Measurements from ENCODE around the gene EMD.

Gene EMD

DNA sequence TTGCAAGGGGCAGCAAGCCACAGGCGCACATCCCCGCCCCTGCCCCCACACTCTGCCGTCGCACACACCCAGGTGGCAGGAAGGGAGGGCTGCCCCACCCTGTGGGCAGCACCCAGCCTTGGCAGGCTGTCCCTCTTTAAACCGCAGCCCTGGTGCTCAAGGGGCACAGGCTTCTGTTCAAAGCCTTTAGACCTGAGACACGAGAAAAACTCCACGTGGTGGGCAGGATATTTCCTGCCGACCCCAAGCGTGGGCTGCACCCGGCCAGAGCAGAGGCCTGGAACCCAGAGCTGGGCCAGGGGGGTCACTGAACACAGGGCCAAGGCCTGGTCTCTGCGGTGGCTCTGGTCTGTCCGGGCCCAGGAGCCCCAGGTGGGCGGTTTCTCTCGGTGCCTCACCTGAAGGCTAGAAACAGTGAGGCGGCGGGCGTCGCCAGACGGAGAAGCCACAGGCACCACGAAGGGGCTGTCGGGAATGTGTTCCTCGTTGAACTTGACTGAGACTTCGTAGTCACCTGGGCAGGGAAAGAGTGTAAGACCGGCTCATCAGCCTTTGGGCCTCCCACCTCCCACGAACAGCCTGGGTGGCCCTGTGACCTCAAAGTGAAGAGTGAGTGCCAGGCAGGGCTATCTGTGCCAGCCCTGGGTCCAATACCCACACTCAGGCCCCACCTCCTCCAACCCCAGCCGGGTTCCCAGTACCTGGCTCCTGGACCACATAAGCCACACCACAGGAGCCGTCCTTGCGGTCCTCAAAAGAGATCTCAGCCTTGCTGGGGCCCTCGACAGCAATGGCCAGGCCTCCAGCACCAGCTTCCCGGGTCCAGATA, 27.7 kb upstream of the EMD start:
- H3K4me3 ChIP-seq (ENCODE audit: low read depth, low read length): no peak overlapping the region
- H3K36me3 ChIP-seq (replicated peaks): peaks cover 82% of the 10 kb centered on the region
- no peak overlapping the region for H3K27ac ChIP-seq

DNA sequence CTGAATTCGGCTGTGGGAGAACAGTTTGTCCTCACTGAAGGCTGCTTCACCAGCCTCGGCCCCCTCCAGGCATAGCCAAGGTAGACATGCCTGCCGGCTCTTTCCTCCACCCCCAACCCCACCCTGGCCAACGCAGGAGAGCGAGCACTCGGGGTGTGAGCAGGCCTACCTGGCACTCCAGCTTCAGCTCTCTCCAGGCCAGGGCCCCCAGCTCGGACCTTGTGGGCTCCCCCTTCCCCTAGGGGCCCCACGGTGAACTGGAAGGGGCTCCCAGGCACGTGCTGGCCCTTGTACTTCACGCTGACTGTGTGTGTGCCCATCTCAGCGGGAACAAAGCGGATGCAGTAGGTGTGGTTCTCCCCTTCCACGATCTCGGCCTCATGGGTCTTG, 27.1 kb upstream of the EMD start:
- Histone ChIP-seq H3K27me3 (replicated peaks) (no peaks in the 10 kb centered on the region), H3K27ac (no peak overlapping the region), H3K36me3 (replicated peaks) (peaks cover 89% of the 10 kb centered on the region), H3K4me3 (ENCODE audit: low read depth, low read length) (no peak overlapping the region)
- in situ Hi-C loops (cut with HindIII; ENCODE audit: low pct_ligation_motif_present, low sequenced_read_pairs): no loop called here
- TF ChIP-seq, protein P1, sequence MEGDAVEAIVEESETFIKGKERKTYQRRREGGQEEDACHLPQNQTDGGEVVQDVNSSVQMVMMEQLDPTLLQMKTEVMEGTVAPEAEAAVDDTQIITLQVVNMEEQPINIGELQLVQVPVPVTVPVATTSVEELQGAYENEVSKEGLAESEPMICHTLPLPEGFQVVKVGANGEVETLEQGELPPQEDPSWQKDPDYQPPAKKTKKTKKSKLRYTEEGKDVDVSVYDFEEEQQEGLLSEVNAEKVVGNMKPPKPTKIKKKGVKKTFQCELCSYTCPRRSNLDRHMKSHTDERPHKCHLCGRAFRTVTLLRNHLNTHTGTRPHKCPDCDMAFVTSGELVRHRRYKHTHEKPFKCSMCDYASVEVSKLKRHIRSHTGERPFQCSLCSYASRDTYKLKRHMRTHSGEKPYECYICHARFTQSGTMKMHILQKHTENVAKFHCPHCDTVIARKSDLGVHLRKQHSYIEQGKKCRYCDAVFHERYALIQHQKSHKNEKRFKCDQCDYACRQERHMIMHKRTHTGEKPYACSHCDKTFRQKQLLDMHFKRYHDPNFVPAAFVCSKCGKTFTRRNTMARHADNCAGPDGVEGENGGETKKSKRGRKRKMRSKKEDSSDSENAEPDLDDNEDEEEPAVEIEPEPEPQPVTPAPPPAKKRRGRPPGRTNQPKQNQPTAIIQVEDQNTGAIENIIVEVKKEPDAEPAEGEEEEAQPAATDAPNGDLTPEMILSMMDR (IDR thresholded peaks at IDR 0.05; ENCODE audit: low read depth, low read length, missing control alignments): no peak
- DNase-seq: no peak

More for the DNA sequence above, 27.7 kb upstream of the EMD start:
- in situ Hi-C loops (cut with HindIII; ENCODE audit: low pct_ligation_motif_present, low sequenced_read_pairs): no loop called here
- H3K27me3 ChIP-seq (replicated peaks): no peaks in the 10 kb centered on the region
- TF ChIP-seq, protein P1 (IDR thresholded peaks at IDR 0.05; ENCODE audit: low read depth, low read length, missing control alignments): no peak
- DNase-seq: no peak

DNA sequence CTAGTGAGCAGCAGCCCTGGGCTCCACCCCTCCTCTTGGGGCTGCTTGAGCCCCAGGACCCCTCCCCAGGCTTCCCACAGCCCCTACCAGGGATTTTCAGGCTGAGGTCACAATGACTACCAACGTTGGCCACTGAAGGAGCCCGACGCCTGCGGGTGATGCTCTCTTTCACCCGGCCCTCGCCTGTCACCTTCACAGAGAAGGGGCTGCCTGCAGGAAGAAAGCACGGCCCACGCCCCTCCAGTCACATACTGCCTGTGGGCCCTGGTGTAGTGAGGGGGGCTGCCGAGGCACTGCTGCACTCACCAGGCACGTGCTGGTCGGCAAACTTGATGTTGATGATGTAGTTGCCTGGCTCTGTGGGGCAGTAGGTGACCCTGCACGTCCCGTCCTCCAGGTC, 26.6 kb upstream of the EMD start:
- no peaks in the 10 kb centered on the region for H3K27me3 ChIP-seq (replicated peaks)
- in situ Hi-C loops (cut with HindIII; ENCODE audit: low pct_ligation_motif_present, low sequenced_read_pairs): no loop called here
- no peak overlapping the region for H3K4me3 ChIP-seq (ENCODE audit: low read depth, low read length)
- H3K36me3 ChIP-seq (replicated peaks): peaks cover 93% of the 10 kb centered on the region
- DNase-seq: no peak
- TF ChIP-seq, protein P1 (IDR thresholded peaks at IDR 0.05; ENCODE audit: low read depth, low read length, missing control alignments): no peak
- no peak overlapping the region for H3K27ac ChIP-seq

DNA sequence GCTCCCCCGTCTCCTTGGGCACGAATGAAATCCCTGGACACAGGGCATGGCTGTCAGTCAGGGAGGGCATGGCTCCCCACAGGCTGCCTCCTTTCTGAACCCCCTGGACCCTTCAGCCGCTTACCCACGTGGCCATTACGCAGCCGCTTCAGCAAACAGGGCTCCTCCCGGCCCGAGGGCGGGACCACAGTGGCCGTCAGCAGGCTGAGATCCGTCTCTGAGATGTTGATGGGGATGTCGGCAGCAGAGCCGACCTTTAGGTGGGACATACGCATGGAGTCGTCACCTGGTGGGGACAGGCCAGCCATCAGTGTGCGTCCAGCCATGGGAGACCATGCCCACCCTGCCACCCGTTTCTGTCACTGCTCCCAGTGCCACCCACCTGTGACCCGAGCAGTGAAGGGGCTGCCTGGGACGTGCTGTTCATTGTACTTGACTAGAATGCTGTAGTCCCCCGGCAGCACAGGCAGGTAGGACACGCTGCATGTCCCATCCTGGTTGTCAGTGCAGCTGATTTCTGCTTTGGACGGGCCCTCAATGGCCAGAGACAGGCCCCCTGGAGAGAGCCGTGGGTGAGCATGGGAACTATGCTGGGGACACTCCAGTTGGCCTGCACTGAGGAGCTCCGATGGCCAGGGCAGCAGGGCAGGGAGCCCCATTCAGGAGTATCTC, 25.8 kb upstream of the EMD start:
- DNase-seq: no peak
- TF ChIP-seq, protein P1 (IDR thresholded peaks at IDR 0.05; ENCODE audit: low read depth, low read length, missing control alignments): no peak
- Histone ChIP-seq H3K27me3 (replicated peaks) (no peaks in the 10 kb centered on the region), H3K36me3 (replicated peaks) (peaks cover 98% of the 10 kb centered on the region), H3K4me3 (ENCODE audit: low read depth, low read length) (no peak overlapping the region), H3K27ac (no peak overlapping the region)
- in situ Hi-C loops (cut with HindIII; ENCODE audit: low pct_ligation_motif_present, low sequenced_read_pairs): no loop called here

DNA sequence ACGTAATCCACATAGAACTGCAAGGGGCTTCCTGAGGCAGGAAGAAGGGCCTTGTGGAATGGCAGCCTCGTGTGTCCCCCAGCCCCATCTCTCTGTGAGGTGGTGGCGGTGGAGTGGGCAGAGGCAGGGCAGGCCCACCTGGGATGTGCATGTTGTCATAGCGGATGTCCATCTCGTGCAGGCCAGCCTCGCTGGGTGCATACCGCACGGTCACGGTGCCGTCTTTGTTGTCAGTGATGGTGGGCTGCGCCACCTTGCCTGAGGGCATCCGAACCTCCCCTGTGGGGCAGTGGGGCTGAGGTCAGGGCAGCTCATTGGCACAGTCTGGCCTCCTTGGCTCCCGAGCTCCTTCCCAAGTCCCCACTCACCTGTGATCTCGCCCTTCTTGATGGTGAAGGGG, 25.1 kb upstream of the EMD start:
- Histone ChIP-seq H3K27me3 (replicated peaks) (no peaks in the 10 kb centered on the region), H3K36me3 (replicated peaks) (peaks cover 98% of the 10 kb centered on the region), H3K4me3 (ENCODE audit: low read depth, low read length) (no peak overlapping the region), H3K27ac (no peak overlapping the region)
- in situ Hi-C loops (cut with HindIII; ENCODE audit: low pct_ligation_motif_present, low sequenced_read_pairs): no loop called here
- DNase-seq: no peak
- TF ChIP-seq, protein P1 (IDR thresholded peaks at IDR 0.05; ENCODE audit: low read depth, low read length, missing control alignments): no peak

Measured in brain microvascular endothelial cell (primary cell).